ENCODE measurements around the gene DHRS2.
"Not testable (repeated sequence)": the region's sequence is repeated elsewhere in the genome, so short reads cannot be mapped to it uniquely, and the experiment has no call there.

DHRS2 gene

DNA sequence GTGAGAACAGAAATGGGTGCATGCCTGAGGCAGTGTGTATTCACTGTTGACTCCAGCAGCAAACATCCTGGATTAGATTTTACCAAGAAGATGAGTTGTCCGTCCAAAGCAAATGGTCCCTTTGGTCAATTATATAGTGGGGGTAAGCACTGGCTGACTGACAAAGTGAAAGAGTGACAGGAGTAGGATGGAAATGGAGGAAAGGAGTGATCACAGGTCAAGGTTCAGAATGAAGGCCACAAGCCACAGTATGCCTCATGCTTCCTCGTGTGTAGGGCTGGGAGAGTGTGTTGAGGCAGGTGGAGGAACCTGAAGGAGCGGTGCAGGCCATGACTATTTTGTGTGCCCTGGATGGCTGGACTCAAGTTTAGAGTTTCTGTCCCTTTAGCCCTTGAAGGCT is 14.3 kb downstream of the DHRS2 start:
- FAIRE-seq: no peak

DNA sequence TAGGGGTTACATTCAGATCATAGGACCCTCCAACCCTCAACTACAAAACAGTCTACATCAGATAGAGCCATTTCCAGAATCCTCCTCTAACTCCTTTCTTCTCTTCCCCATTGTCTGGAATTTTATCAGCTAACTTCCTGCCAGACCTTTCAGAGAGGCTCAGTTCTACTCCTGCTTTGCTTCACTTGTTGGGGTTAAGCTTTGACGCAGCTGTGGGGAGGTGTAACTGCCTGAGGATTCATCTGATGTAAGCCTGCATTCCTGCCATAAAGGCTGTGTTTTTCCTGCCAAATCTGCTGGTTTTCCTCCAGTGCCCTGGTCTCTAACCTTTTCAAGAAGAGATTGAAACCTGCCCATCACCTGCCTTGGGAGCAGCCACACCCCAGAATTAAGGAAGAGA is 16.9 kb downstream of the DHRS2 start:
- FAIRE-seq: no peak

DNA sequence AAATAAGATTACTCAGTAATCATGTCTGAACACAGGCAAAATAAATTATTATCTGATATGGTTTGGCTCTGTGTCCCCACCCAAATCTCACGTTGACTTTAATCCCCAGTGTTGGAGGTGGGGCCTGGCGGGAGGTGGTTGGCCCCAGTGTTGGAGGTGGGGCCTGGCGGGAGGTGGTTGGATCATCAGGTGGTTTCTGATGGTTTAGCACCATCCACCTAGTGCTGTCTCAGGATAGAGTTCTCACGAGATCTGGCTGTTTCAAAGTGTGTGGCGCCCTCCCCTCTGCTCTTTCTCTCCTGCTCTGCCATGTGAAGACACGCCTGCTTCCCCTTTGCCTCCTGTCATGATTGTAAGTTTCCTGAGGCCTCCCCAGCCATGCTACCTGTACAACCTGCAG is 18.1 kb downstream of the DHRS2 start:
- FAIRE-seq: no peak

DNA sequence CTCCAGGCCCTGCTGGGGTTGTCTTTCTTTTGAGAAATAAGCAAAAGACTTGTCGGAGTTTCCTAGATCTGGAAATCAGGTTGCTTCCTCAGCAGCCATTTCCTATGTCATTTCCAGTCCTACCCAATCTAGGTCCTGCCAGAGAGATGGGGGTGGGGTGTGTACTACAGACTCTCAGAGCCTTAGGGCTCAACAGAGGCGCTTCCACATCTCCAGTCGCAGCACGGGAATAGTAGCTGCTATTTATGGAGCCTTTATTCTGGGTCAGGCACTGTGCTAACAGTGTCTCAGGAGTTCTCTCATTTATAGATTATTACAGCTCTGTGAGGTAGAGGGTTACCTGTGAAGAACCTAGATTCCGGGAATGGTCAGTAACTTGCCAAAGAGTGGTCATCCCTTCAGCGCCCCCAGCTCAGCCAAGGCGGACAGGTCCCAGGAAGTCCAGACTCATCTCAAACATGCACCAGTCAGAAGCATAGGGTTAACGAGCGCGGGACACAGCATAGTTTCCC is 21.9 kb downstream of the DHRS2 start:
- FAIRE-seq: no peak

DNA sequence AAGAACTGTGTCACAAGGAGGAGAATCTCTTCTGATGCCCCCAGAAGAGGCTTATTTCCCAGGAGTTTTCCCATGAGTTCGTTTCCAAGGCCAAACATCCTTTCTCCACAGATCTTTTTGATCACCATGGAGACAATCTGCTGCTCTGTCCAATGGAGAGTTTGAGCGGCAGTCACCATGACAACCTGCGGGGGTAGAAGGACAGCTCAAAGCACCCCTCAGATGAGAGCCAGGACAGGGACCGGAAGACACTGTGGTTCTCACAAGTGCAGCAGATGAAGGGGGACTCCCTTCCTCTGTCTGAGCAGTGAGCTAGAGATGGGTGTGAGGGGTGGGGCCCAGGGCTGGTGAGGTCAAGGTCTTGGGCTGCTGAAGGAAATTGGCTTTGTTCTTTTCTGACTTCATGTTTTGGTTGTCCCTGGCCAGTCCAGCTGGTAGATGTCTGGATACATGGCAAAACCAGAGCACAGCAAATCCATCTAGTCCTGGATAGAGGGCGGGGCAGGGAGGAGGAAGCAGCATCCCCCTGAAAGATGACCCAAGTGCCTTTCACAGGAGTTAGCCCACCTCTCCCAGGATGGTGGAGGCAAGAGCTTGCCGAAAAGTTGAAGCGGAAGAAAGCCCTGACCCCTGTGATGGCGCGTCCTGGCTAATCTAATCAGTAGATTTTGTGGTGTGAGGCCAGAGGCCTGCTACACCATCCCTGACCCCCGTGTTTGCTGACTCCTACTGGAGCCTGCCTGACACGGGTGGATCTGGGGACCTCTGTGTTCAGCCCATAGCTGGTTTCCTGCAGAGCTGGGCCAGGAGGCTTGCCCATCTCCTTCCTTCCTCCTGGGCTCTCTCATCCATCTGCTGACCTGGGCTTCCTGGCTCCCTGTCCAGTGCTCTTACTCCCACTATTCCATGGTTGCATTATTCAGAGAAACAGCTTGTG is 24.4 kb downstream of the DHRS2 start:
- FAIRE-seq: no peak

DNA sequence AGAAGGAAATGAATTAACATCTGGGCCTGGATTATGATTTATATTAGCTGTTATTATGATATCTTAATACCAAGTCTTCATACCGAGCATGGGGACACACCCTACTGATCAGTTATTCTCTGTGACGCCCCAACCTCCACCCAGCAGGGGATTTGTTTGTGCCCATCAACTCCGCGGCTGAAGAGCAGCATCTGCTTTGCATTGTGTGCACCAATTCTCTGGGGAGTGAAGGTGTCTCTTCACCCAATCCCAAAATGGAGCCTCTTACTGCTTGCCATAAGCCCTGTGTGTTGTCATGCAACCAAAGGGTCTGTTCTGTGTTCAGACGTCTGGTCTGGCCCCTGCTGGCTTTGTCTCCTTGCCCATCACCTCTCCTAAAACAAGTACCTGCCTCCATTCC is 25.4 kb downstream of the DHRS2 start:
- FAIRE-seq: no peak

DNA sequence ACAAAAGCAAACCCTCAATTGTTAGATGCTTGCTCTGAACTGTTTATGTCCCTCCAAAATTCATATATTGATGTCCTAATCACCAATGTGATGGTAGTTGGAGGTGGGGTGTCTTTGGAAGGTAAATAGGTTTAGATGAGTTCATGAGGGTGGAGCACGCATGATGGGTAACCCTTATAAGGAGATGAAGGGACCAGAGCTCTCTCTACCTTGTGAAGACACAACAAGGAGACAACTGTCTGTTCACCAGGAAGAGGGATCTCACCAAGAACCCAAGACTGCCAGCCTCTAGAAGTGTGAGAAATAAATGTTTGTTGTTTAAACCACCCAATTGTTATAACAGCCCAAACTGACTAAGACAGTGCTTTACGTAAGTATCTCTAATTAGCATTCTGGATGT is 27.0 kb downstream of the DHRS2 start:
- no peak for FAIRE-seq

DNA sequence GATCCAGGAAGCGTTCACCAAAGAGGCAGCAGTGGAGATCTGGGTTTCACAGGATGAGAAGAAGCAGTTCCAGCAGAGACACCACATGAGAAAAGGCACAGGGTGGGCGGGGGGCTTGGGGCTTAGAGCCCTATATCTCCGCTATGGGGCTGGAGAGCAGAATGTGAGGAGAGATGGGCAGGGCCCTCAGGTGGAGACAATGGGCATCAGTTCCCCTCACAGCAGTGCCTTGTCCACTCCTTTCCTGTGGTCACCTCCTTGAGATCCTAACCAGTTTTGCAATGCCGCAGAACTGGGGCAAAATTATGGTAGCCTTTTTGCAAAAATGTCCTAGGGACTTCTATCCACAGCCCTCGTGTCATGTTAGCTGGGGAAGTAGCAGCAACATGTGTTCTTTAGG is 27.5 kb downstream of the DHRS2 start:
- FAIRE-seq: no peak

DNA sequence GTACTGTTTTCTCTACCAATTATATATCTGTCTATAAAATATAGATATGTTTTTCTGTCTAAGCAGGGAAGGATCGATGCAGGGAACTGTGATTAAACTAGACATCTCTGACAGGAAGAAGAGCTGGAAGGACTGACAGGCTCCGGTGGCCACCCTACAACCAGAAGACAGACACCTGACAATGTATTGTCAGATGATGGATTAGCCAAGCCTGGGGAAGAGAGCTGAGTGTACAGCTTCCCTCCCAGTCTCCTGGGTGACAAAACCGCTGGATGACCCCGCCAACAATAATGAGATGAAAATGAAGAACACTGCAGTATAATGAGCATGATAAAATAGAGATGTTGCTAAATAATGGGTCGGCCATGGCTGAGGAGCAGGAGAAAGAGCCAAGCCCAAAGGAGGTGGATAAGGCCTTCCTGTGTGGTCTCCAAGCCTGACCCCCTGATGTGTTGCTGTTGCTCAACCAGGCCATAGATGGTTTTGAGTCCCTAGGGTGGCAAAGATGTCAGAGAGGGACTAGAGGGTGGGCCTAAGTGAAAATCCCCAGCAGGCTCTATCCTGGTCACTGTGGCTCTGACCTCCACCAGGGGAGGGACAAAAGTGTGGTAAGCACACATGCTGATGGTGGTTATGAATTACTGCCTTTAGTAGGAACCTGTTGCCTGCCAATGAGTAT is 28.2 kb downstream of the DHRS2 start:
- FAIRE-seq: no peak

DNA sequence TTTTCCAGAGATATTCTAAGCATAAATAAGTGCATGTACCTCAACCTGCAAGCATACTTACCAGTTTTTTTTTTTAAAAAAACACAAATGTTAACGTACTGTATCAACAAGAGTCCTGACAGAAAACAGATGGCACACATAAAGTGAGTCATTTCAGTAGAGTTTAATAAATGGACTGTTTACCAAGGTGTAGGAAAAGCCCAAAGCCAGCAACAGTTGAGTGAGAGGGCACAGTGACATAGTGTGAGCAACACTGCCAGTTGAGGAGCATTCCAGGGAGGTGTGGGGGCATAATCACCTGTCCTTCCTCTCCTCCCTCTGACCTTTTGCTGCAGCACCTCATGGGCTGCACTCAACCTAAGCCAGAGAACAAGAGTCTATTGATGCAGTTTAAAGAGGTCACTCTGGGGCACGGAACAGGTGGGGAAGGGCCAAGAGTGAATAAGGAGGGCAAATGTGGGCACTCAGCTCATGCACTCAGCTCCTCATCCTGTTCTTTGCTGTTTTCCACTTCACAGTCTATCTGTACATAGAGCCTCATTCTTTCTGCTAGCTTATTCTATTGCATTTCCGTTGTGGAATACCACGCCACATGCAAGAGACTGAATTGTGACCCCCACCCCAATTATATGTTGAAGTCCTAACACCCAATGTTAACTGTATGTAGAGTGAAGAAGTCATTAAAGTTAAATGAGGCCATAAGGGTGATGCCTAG is 29.3 kb downstream of the DHRS2 start:
- FAIRE-seq: no peak

DNA sequence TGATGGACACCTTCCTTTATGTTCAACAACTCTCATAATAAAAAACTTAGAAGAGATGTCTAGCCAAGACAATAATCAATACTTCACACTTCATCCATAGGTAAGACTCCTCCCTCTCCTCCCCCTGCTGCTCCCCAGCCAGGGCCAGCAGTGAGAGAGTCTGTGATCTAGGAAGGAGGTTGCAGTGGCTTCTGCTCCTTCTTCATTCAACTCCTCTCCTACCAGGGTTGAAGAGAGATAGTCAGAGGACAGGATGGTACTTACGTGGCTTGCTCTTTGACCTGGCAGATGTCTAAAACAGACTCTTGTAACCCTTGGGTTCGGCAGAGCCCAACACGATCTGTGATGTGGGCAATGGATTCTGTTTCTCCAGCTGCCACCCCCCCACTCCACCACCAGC is 31.0 kb downstream of the DHRS2 start:
- no peak for FAIRE-seq

DNA sequence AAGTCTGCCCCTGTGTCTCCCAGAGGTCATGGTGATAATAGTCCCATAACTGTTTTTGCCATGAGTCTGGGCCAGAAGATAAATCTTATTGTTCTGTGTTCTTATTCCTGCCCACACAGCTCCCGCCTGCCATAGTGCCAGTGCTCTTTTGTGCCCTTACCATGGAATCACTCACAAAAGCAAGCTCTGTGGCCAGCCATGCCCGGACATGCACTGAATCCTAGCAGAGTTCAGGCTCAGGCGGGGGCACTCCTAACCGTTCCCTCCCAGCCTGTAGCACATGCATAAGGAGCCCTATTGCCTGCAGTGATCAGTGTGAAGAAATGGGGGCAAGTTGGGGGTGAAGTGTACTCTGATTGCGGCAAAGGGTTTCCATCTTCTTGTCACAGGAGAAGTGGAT is 33.3 kb downstream of the DHRS2 start:
- no peak for FAIRE-seq

DNA sequence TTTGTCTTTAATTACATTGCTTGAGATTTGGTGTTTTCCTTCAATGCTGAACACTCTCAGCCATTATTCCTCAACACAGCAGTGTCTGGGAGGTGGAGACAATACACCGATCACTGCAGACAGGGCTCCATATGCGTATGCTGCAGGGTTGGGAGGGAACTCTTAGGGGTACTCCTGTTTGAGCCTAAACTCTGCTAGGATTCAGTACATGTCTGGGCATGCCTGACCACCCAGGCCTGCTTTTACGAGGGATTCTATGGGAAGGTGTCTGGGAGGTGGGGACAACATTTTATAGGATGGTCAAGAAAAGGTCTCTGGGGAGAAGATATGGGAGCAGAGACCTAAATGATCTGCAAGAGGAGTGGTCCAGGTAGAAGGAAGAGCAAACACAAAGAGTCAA is 34.3 kb downstream of the DHRS2 start:
- no peak for FAIRE-seq

DNA sequence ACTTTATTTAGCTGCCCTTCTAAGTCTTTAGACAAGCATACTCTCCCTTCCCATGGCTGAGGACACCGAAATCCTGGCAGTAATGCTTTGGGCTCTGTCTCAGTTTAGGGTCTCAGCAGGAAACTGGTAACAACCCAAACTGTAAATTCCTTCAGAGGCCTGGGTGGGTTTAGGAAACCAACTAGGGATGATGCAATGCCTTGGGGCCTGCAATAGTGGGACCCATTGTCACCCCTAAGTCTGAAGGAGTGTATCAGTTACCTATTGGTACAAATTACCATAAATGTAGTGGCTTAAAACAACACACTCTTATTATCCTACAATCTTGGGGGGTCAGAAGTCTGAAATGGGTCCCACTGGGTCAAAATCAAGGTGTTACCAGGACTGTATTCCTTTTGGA is 36.0 kb downstream of the DHRS2 start:
- no peak for FAIRE-seq

DNA sequence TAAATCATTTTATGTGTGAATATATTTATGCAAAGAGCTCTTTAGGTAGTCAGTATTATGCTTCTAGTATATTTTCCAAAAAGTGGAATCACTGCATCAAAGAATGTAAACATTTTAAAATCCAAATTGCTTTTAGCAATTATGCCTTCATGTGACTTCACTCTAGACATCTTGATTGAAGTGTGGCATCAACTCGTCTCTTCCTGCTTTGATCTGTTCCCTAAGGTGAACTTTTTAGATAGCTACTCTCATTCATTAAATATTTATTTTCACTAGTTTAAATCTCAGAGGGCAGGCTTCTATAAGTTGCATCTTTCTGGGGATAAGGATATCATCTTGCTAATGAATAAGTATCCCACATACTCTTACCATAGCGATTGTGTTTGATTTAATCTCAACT is 39.2 kb downstream of the DHRS2 start:
- no peak for FAIRE-seq

DNA sequence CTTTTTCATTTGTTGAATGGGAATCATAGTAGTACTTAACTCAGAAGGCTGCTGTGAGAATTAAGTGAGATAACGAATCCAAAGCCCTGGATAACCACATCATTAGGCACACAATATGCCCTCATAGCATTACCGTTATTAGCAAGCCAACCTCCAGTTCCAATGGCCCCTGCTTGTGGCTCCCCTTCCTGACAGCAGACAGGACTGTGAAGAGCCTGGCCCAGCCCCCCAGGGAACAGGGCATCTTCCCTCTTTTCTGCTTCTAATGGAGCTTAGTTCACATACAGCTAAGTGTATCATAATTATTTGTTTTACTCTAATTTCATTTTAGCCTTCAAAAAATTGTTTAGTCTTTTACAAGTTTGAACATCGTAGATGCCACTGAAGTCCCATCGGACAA is 39.7 kb downstream of the DHRS2 start:
- FAIRE-seq: no peak

DNA sequence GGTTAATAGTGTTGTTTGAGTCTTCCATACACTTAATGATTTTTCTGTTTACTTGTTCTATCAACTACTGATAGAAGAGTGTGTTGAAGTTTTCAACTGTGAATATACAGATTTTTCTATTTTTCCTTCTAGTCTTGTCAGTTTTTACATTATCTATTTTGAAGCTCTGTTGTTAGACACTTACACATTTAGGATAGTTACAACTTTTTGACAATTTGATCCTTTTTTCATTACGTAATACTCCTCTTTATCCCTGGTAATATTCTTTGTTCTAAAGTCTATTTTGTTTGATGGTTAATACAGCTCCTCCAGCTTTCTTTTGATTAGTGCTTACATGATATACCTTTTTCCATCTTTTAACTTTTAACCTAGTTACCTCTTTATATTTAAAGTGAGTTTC is 45.2 kb downstream of the DHRS2 start:
- no peak for FAIRE-seq

DNA sequence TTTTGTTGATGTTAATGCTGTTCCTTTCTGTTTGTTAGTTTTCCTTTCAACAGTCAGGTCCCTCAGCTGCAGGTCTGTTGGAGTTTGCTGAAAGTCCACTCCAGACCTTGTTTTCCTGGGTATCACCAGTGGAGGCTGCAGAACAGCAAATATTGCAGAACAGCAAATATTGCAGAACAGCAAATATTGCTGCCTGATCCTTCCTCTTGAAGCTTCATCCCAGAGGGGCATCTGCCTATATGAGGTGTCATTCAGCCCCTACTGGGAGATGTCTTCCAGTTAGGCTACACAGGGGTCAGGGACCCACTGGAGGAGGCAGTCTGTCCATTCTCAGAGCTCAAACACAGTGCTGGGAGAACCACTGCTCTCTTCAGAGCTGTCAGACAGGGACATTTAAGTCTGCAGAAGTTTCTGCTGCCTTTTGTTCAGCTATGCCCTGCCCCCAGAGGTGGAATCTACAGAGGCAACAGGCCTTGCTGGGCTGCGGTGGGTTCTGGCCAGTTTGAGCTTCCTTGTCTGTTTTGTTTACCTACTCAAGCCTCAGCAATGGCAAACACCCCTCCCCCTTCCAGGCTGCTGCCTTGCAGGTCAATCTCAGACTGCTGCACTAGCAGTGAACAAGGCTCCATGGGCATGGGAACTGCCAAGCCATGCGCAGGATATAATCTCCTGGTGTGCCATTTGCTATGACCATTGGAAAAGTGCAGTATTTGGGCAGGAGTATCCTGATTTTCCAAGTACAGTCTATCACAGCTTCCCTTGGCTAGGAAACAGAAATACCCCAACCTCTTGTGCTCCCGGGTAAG is 53.7 kb downstream of the DHRS2 start:
- FAIRE-seq: not testable (repeated sequence)

DNA sequence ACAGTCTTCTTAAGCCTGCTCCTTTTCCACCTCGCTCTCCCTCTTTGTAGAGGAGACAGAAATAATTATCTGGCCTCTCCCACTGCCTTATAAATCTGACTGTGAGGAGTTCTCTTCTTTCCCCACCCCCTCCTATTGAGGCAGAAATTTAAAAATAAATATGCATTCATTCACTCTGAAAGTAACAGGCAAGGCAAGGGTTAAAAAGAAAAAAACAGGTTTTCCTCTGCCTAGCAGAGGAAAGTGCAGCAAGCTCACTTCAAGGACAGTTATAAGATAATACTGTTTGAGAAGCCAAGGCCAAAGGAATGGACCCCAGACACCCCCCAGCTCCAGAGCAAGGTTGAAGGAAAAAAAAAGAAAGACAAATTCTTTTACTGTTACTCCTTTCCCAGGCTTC is 56.3 kb downstream of the DHRS2 start:
- FAIRE-seq: no peak

DNA sequence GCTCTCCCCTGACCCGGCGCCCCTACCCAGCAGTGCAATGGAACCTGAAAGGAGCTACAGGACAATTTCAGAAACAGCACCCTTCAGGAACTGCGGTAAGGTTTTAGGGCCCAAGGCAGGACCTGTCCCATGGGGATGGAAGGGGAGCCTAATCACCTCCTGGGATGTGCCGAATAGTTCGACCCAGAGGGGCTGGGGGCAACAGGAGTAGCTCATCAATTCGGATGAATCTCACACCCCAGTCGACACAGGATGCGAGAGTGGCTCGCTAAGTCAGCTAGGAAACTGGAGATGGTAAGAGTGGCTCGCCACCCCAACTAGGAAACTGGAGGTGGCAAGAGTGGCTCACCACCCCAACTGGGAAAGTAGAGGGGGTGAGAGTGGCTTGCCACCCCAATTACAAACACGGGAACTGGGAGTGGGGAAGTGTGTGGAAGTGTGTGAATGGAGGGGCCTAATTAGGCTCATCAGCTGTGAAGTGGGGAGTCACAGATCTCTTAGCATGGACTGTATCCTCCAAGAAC is 57.1 kb downstream of the DHRS2 start:
- FAIRE-seq: no peak

DNA sequence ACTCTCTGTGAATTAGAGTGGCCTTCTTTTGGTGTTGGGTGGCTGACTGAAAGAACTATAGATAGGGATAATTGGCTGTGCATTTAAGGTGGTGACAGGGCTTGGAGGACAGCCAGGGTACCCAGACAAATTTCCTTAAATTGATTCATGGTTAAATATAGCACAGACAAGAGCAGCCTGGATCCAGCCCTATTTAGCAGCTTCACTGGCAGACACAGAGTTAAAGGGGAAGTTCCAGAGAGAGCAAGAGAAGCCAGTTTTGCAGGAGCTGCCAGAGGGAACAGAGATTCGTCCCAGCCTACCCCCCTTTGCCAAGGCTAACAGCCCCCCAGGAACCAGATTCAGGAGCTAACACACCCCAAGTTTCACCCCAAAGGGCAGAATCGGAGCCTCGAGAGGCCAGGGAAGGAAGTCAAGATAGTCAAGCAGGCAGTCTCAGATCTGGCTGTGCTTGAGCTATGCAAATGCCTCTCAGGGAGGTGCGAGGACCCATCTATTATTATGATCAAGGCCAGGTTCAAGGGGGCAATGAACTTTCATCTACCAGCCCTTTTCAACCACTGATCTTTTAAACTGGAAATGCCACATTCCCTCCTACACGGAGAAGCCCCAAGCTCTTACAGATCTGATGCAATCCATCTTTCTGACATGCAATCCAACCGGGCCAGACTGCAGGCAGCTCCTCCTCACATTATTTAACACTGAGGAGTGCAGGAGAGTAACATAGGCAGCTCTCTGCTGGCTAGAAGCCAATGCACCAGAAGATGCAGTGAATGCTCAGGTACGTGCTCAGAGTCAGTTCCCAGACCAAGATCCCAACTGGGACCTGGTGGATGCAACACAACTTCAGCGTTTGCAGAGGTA is 58.2 kb downstream of the DHRS2 start:
- FAIRE-seq: no peak

Measured in endometrium (tissue), 2 donors.